OCI-LY1 (cell line): ENCODE data around the gene SMIM14.

Source experiments
- H2AFZ ChIP-seq: fragments of 200-600 bp; sonication (generic), shearing (Covaris generic); 2 replicates; pipeline ENCODE4 v1.6.0; 2014; ENCODE audit warnings: antibody characterized with exemption, mild to moderate bottlenecking, low read length
- H3F3A ChIP-seq: fragments of 200-600 bp; sonication (generic), shearing (Covaris generic); 2 replicates; pipeline ENCODE4 v1.6.0; 2014; ENCODE audit warnings: mild to moderate bottlenecking, antibody characterized with exemption, low read length, moderate library complexity; ENCODE audit not compliant: insufficient read depth
- H3K27ac ChIP-seq: fragments of 200-600 bp; sonication (generic); 2 replicates; pipeline ENCODE4 v1.5.1; 2014; ENCODE audit warnings: low read length, mixed run types, mild to moderate bottlenecking, low read depth; ENCODE audit not compliant: poor library complexity, severe bottlenecking
- H3K27me3 ChIP-seq: fragments of 200-600 bp; sonication (generic); 2 replicates; pipeline ENCODE4 v1.6.0; 2014; ENCODE audit warnings: antibody characterized with exemption, mild to moderate bottlenecking, low read length, moderate library complexity; ENCODE audit not compliant: insufficient read depth
- H3K36me3 ChIP-seq: fragments of 200-600 bp; sonication (generic); 2 replicates; pipeline ENCODE4 v1.6.1; 2014; ENCODE audit warnings: mild to moderate bottlenecking, antibody characterized with exemption, low read length, moderate library complexity, mixed read lengths; ENCODE audit not compliant: insufficient read depth
- H3K4me1 ChIP-seq: fragments of 200-600 bp; sonication (generic); 2 replicates; pipeline ENCODE4 v1.5.1; 2014; ENCODE audit warnings: mild to moderate bottlenecking, low read length, moderate library complexity; ENCODE audit not compliant: insufficient read depth, severe bottlenecking
- H3K4me2 ChIP-seq: fragments of 200-600 bp; sonication (generic), shearing (Covaris generic); 2 replicates; pipeline ENCODE4 v1.6.1; 2014; ENCODE audit warnings: low read length
- H3K4me3 ChIP-seq: fragments of 200-600 bp; sonication (generic); 2 replicates; pipeline ENCODE4 v1.5.1; 2014; ENCODE audit warnings: low read length, low read depth, mild to moderate bottlenecking, mixed read lengths; ENCODE audit not compliant: poor library complexity, severe bottlenecking
- H3K79me2 ChIP-seq: fragments of 200-600 bp; shearing (Covaris generic); 2 replicates; pipeline ENCODE4 v1.6.1; 2016; ENCODE audit warnings: mixed run types, low read length, mixed read lengths; ENCODE audit not compliant: insufficient read depth
- H3K9ac ChIP-seq: fragments of 200-600 bp; sonication (generic), shearing (Covaris generic); 2 replicates; pipeline ENCODE4 v1.6.1; 2014; ENCODE audit warnings: mild to moderate bottlenecking, low read length, mixed read lengths
- H3K9me2 ChIP-seq: fragments of 200-600 bp; sonication (generic), shearing (Covaris generic); 2 replicates; pipeline ENCODE4 v1.6.1; 2014; ENCODE audit warnings: low read depth, mild to moderate bottlenecking, low read length, mixed read lengths
- H3K9me3 ChIP-seq: fragments of 200-600 bp; shearing (Covaris generic); 2 replicates; pipeline ENCODE4 v1.6.1; 2014; ENCODE audit warnings: low read length, mixed read lengths
- H4K20me1 ChIP-seq: fragments of 200-600 bp; sonication (generic), shearing (Covaris generic); 2 replicates; pipeline ENCODE4 v1.6.0; 2016; ENCODE audit warnings: mild to moderate bottlenecking, low read length; ENCODE audit not compliant: insufficient read depth
- CTCF ChIP-seq: fragments of 200-600 bp; sonication (generic), shearing (Covaris generic); IDR thresholded peaks from 2 replicates; pipeline ENCODE4 v1.5.1; 2017; ENCODE audit warnings: mild to moderate bottlenecking, antibody characterized with exemption, low read length, moderate library complexity, mixed read lengths
- EZH2 ChIP-seq: fragments of 200-600 bp; sonication (generic), shearing (Covaris generic); IDR thresholded peaks from 2 replicates; pipeline ENCODE4 v1.8.0; 2017; ENCODE audit warnings: borderline replicate concordance, mixed run types, mild to moderate bottlenecking, antibody characterized with exemption, low read length, moderate library complexity, mixed read lengths

SMIM14 gene

GRCh38 chr4:39591290-39591689 is 47.4 kb downstream of the SMIM14 start:
- no peaks in the 10 kb centered on the region for H3K36me3 ChIP-seq
- no peaks in the 10 kb centered on the region for H3K9me2 ChIP-seq
- no peaks in the 10 kb centered on the region for H3K4me1 ChIP-seq
- H3K4me2 ChIP-seq: no peak overlapping the region
- no peaks in the 10 kb centered on the region for H3K27me3 ChIP-seq
- no peaks in the 10 kb centered on the region for H3F3A ChIP-seq
- no peak overlapping the region for H3K9ac ChIP-seq
- no peaks in the 10 kb centered on the region for H3K79me2 ChIP-seq
- TF ChIP-seq CTCF (peak; percentile 47; the same call in 1 of the 2 replicates), EZH2 (no peak)
- no peak overlapping the region for H2AFZ ChIP-seq
- H3K27ac ChIP-seq: no peak overlapping the region
- no peaks in the 10 kb centered on the region for H4K20me1 ChIP-seq
- no peaks in the 10 kb centered on the region for H3K9me3 ChIP-seq
- no peak overlapping the region for H3K4me3 ChIP-seq

GRCh38 chr4:39587881-39588280 is 50.8 kb downstream of the SMIM14 start:
- Histone ChIP-seq H3K4me3 (no peak overlapping the region), H3K9me3 (no peaks in the 10 kb centered on the region), H3K9me2 (no peaks in the 10 kb centered on the region), H3K4me1 (no peaks in the 10 kb centered on the region), H3K79me2 (no peaks in the 10 kb centered on the region), H3K4me2 (no peak overlapping the region), H3K27ac (no peak overlapping the region), H4K20me1 (no peaks in the 10 kb centered on the region), H3K9ac (no peak overlapping the region), H3F3A (no peaks in the 10 kb centered on the region), H2AFZ (no peak overlapping the region), H3K36me3 (no peaks in the 10 kb centered on the region), H3K27me3 (no peaks in the 10 kb centered on the region)
- TF ChIP-seq CTCF (no peak), EZH2 (no peak)

GRCh38 chr4:39574946-39575345 is 63.7 kb downstream of the SMIM14 start:
- no peaks in the 10 kb centered on the region; the same call in 1 of the 2 replicates for H3K36me3 ChIP-seq
- H3K79me2 ChIP-seq: no peaks in the 10 kb centered on the region
- no peaks in the 10 kb centered on the region for H4K20me1 ChIP-seq
- no peak overlapping the region for H3K9ac ChIP-seq
- H3K9me2 ChIP-seq: no peaks in the 10 kb centered on the region
- peaks cover 6% of the 10 kb centered on the region for H3K4me1 ChIP-seq
- H3K4me3 ChIP-seq: no peak overlapping the region
- H3K9me3 ChIP-seq: no peaks in the 10 kb centered on the region
- H2AFZ ChIP-seq: no peak overlapping the region
- no peaks in the 10 kb centered on the region for H3F3A ChIP-seq
- no peak overlapping the region for H3K4me2 ChIP-seq
- TF ChIP-seq CTCF (no peak), EZH2 (no peak)
- no peaks in the 10 kb centered on the region for H3K27me3 ChIP-seq
- no peak overlapping the region for H3K27ac ChIP-seq
